Ishikawa (cell line): ENCODE results near the gene DOCK2.

Source experiments
- CEBPB ChIP-seq: IDR thresholded peaks from 2 replicates; pipeline ENCODE4 v1.6.1; 2012
- CREB1 ChIP-seq: IDR thresholded peaks from 2 replicates; pipeline ENCODE4 v1.6.1; 2012; ENCODE audit warnings: low read depth
- EGR1 ChIP-seq: IDR thresholded peaks from 2 replicates; pipeline ENCODE4 v1.6.1; 2012
- EP300 ChIP-seq: IDR thresholded peaks from 2 replicates; pipeline ENCODE4 v1.6.1; 2012; ENCODE audit warnings: borderline replicate concordance
- FOXM1 ChIP-seq: IDR thresholded peaks from 2 replicates; pipeline ENCODE4 v1.6.1; 2012; ENCODE audit warnings: low read depth, borderline replicate concordance
- NFIC ChIP-seq: IDR thresholded peaks from 2 replicates; pipeline ENCODE4 v1.6.1; 2012
- RAD21 ChIP-seq: IDR thresholded peaks from 2 replicates; pipeline ENCODE4 v1.6.1; 2012; ENCODE audit warnings: low read depth
- TAF1 ChIP-seq: IDR thresholded peaks from 2 replicates; pipeline ENCODE4 v1.6.1; 2012; ENCODE audit warnings: low read depth, mild to moderate bottlenecking
- TCF12 ChIP-seq: IDR thresholded peaks from 2 replicates; pipeline ENCODE4 v1.6.1; 2012; ENCODE audit warnings: low read depth
- TEAD4 ChIP-seq: IDR thresholded peaks from 2 replicates; pipeline ENCODE4 v1.6.1; 2012
- YY1 ChIP-seq: IDR thresholded peaks from 2 replicates; pipeline ENCODE4 v1.6.1; 2012; ENCODE audit warnings: low read depth
- ZBTB7A ChIP-seq: IDR thresholded peaks from 2 replicates; pipeline ENCODE4 v1.6.1; 2012; ENCODE audit warnings: low read depth
- TF ChIP-seq, protein P1 (sequence below): IDR thresholded peaks from 2 replicates; pipeline ENCODE4 v1.6.1; 2012
- TF ChIP-seq, protein P2 (sequence below): IDR thresholded peaks from 2 replicates; pipeline ENCODE4 v1.6.1; 2012; ENCODE audit warnings: low read depth, mild to moderate bottlenecking
- TF ChIP-seq, protein P3 (sequence below): IDR thresholded peaks from 2 replicates; pipeline ENCODE4 v1.6.1; 2012

Gene DOCK2

DNA sequence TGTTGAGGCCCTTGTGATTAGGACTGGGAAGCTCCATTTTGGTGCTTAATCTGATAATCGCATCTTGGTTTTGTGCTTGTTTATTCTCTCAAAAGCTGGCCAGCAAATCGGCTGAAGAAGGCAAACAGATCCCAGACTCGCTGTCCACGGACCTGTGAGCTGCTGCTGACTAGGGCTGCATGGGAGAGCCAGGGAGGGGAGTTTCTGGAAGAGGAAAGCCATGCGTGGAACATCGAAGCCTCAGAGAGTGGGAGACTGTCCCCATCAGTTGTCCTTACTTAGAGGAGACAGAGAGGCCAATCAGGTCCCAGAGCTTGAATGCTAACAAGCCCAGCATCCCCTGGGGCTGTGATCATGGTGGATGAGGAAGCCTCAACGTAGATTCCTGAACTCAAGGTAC lies 445.6 kb downstream of the DOCK2 start:
- TF ChIP-seq, protein P1, sequence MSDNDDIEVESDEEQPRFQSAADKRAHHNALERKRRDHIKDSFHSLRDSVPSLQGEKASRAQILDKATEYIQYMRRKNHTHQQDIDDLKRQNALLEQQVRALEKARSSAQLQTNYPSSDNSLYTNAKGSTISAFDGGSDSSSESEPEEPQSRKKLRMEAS: no peak
- TF ChIP-seq EP300 (no peak), NFIC (no peak), YY1 (no peak), ZBTB7A (no peak)
- TF ChIP-seq, protein P2, sequence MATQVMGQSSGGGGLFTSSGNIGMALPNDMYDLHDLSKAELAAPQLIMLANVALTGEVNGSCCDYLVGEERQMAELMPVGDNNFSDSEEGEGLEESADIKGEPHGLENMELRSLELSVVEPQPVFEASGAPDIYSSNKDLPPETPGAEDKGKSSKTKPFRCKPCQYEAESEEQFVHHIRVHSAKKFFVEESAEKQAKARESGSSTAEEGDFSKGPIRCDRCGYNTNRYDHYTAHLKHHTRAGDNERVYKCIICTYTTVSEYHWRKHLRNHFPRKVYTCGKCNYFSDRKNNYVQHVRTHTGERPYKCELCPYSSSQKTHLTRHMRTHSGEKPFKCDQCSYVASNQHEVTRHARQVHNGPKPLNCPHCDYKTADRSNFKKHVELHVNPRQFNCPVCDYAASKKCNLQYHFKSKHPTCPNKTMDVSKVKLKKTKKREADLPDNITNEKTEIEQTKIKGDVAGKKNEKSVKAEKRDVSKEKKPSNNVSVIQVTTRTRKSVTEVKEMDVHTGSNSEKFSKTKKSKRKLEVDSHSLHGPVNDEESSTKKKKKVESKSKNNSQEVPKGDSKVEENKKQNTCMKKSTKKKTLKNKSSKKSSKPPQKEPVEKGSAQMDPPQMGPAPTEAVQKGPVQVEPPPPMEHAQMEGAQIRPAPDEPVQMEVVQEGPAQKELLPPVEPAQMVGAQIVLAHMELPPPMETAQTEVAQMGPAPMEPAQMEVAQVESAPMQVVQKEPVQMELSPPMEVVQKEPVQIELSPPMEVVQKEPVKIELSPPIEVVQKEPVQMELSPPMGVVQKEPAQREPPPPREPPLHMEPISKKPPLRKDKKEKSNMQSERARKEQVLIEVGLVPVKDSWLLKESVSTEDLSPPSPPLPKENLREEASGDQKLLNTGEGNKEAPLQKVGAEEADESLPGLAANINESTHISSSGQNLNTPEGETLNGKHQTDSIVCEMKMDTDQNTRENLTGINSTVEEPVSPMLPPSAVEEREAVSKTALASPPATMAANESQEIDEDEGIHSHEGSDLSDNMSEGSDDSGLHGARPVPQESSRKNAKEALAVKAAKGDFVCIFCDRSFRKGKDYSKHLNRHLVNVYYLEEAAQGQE: no peak

DNA sequence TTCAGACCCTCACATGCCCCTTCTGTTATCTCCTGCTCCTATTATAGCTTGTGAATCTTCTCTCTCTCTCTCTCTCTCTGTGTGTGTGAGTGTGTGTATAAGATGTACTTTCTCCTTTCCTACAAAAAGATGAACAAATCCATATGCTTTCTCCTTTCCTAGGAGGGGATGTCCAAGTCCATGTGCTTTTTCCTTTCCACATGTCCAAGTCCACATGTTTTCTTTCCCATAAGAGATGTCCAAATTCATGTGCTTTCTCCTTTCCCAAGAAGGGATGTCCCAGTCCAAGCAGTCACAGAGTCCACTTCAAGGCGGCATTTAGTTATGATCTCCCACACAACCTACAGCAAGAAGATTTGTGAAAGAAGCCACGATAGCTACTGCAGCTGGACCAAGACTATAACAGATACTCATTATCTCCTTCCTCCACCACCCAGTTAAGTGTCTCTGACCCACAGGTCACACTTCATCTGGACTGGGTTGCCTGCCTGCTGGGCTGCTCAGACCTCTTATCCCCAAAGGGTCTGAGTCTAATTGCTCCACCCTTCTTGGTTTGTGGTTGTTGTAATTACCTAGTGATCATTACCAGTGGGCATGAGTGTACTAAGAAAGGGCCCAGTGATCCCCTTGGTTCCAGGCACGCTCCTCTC lies 450.2 kb downstream of the DOCK2 start:
- TF ChIP-seq RAD21: no peak
- no peak for TF ChIP-seq CREB1
- TF ChIP-seq EP300: no peak
- no peak for TF ChIP-seq TEAD4
- TF ChIP-seq, protein P2: no peak
- no peak for TF ChIP-seq TAF1
- no peak for TF ChIP-seq YY1
- TF ChIP-seq, protein P3, sequence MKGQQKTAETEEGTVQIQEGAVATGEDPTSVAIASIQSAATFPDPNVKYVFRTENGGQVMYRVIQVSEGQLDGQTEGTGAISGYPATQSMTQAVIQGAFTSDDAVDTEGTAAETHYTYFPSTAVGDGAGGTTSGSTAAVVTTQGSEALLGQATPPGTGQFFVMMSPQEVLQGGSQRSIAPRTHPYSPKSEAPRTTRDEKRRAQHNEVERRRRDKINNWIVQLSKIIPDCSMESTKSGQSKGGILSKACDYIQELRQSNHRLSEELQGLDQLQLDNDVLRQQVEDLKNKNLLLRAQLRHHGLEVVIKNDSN: no peak
- no peak for TF ChIP-seq CEBPB
- TF ChIP-seq FOXM1: no peak
- TF ChIP-seq EGR1: no peak
- no peak for TF ChIP-seq TCF12
- no peak for TF ChIP-seq ZBTB7A

DNA sequence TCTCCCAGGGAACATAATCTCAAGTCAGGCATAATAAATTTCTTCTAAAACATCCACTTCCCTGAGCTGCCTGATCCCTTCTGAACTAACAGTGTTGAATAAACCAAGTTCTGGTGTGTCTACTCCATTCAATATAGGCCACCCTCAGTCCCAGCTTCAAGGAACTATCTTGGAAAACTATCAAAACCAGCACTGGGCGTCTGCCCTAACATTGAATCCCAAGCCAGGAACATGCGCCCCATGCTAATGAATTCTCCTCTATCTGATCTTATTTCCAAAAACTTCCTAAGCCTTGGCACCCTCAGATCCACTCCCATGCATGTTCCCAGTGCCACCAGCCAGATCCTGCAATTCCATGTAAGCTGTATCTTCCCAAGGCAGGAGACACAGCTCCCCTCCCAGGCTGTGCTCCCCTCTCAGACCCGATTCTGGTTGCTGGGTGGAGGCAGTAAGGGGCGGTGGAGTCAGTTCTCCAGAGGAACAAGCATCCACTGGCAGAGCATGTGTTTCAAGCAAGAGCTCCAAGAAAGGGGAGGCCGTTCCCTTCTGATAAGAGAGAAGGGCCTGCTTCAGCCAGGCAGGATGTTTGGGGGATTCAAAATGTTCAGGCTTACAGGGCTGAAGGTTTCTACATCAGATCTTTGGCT lies 455.5 kb downstream of the DOCK2 start:
- TF ChIP-seq CREB1: no peak
- TF ChIP-seq CEBPB: no peak
- no peak for TF ChIP-seq ZBTB7A
- TF ChIP-seq, protein P2: no peak
- TF ChIP-seq EGR1: no peak
- no peak for TF ChIP-seq EP300
- TF ChIP-seq TEAD4: no peak
- TF ChIP-seq, protein P3: no peak
- TF ChIP-seq NFIC: no peak
- no peak for TF ChIP-seq TCF12
- no peak for TF ChIP-seq TAF1
- TF ChIP-seq RAD21: no peak
- TF ChIP-seq YY1: no peak
- no peak for TF ChIP-seq FOXM1
- TF ChIP-seq, protein P1: no peak

DNA sequence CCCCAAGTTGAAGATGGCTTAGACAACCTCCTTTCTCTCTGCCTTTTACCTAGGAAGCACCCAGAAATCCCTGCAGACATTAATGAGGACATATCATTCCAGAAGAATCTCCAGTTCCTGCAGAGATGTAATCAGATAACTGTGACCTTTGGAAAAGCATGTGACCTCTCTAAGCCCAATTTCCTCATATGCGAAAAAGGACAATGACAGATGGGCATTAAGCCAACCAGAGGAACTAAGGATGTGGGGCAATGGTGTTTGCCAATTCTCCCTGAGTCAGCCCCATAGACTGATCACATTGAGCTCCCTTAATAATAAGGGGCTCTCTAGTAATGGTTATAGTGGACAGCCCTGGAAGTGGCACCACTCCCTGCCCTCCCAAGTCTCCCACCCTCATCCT lies 458.6 kb downstream of the DOCK2 start:
- TF ChIP-seq, protein P3: no peak
- TF ChIP-seq TCF12 (no peak), CREB1 (no peak), TAF1 (no peak), RAD21 (no peak), EP300 (no peak), NFIC (no peak), CEBPB (no peak)
- TF ChIP-seq, protein P2: no peak
- TF ChIP-seq, protein P1: no peak
